SK-N-SH (cell line): ENCODE data around the gene NFATC4. TPM values are rescaled to one million over a fixed set of nuclear protein-coding genes. Genes with fewer than 3 reads are reported as not detected.

ENCODE experiments used
- CTCF ChIA-PET: fragments of 300-600, 350-600 bp; formaldehyde crosslinking; extraction: SDS; loops from one replicate; lab custom pipeline; 2021; lab: Yijun Ruan, JAX
- POLR2A ChIA-PET: fragments of 350-600 bp; sonication (Branson Sonifier 250); formaldehyde crosslinking; extraction: SDS; loops from one replicate; lab custom pipeline; 2020; ENCODE audit warnings: antibody characterized with exemption, inconsistent platforms; lab: Yijun Ruan, JAX
- DNase-seq: peaks from one replicate; pipeline ENCODE4 v3.0.0; 2012
- H2AFZ ChIP-seq: fragments of 200-600 bp; sonication (generic); 2 replicates; pipeline ENCODE4 v1.8.1; 2016; ENCODE audit warnings: antibody characterized with exemption, mild to moderate bottlenecking, low read depth
- H3F3A ChIP-seq: fragments of 200-600 bp; sonication (generic); replicated peaks from 2 replicates; pipeline ENCODE3; 2016; ENCODE audit warnings: antibody characterized with exemption, mild to moderate bottlenecking; ENCODE audit not compliant: insufficient read depth
- H3K27ac ChIP-seq, 2 experiments: fragments of 200-500 bp in 1 of 2; fragments of 200-600 bp in 1 of 2; sonication (Bioruptor generic) in 1 of 2; sonication (generic), shearing (Covaris generic) in 1 of 2; 2 replicates each; pipeline versions ENCODE4 v1.5.1 to v1.6.1; 2014 to 2016; ENCODE audit warnings: low read depth in 2 of 2, inconsistent platforms in 1 of 2, low read length in 1 of 2, mild to moderate bottlenecking in 1 of 2, mixed read lengths in 1 of 2
- H3K27me3 ChIP-seq: fragments of 200-600 bp; sonication (generic), shearing (Covaris generic); 2 replicates; pipeline ENCODE4 v1.6.1; 2016; ENCODE audit warnings: mixed run types; ENCODE audit not compliant: insufficient read depth
- H3K36me3 ChIP-seq, 2 experiments: fragments of 200-500 bp in 1 of 2; fragments of 200-600 bp in 1 of 2; sonication (Bioruptor generic) in 1 of 2; sonication (generic) in 1 of 2; replicated peaks in 1 of 2; 2 replicates each; pipeline versions ENCODE3 to v1.5.1; 2014 to 2016; ENCODE audit warnings: low read length in 1 of 2, mild to moderate bottlenecking in 1 of 2; ENCODE audit not compliant: insufficient read depth in 2 of 2, control insufficient read depth in 1 of 2
- H3K4me1 ChIP-seq, 2 experiments: fragments of 200-500 bp in 1 of 2; fragments of 200-600 bp in 1 of 2; sonication (Bioruptor generic) in 1 of 2; sonication (generic), shearing (Covaris generic) in 1 of 2; 2 replicates each; pipeline versions ENCODE4 v1.5.1 to v1.6.1; 2014 to 2016; ENCODE audit warnings: low read depth in 1 of 2, low read length in 1 of 2, mixed run types in 1 of 2; ENCODE audit not compliant: insufficient read depth in 2 of 2, control insufficient read depth in 1 of 2
- H3K4me2 ChIP-seq: fragments of 200-600 bp; sonication (generic), shearing (Covaris generic); 2 replicates; pipeline ENCODE4 v1.6.1; 2017; ENCODE audit warnings: mixed run types
- H3K4me3 ChIP-seq, 2 experiments: fragments of 200-500 bp in 1 of 2; fragments of 200-600 bp in 1 of 2; sonication (Bioruptor generic) in 1 of 2; sonication (generic), shearing (Covaris generic) in 1 of 2; 2 replicates each; pipeline versions ENCODE4 v1.5.1 to v1.8.1; 2014 to 2016; ENCODE audit warnings: low read depth in 2 of 2, inconsistent platforms in 1 of 2, low read length in 1 of 2, mild to moderate bottlenecking in 1 of 2, mixed read lengths in 1 of 2, moderate library complexity in 1 of 2
- H3K79me2 ChIP-seq: fragments of 200-600 bp; sonication (generic); 2 replicates; pipeline ENCODE4 v1.8.1; 2017; ENCODE audit warnings: mild to moderate bottlenecking; ENCODE audit not compliant: insufficient read depth
- H3K9ac ChIP-seq: fragments of 200-600 bp; sonication (generic); 2 replicates; pipeline ENCODE4 v1.6.1; 2017; ENCODE audit warnings: mixed run types
- H3K9me2 ChIP-seq: fragments of 200-600 bp; sonication (generic); 2 replicates; pipeline ENCODE4 v1.6.1; 2017; ENCODE audit warnings: mixed run types
- H3K9me3 ChIP-seq: fragments of 200-600 bp; sonication (generic); 2 replicates; pipeline ENCODE4 v1.6.1; 2017; ENCODE audit warnings: mixed run types, mild to moderate bottlenecking, moderate library complexity
- H4K20me1 ChIP-seq: fragments of 200-600 bp; sonication (generic); 2 replicates; pipeline ENCODE4 v1.6.1; 2017; ENCODE audit warnings: mild to moderate bottlenecking, mixed run types; ENCODE audit not compliant: insufficient read depth
- EP300 ChIP-seq, 2 experiments: IDR thresholded peaks; 2 replicates each; pipeline versions ENCODE4 v1.4.0 to v1.6.1; 2012; ENCODE audit warnings: borderline replicate concordance in 1 of 2, low read depth in 1 of 2, low read length in 1 of 2
- EZH2phosphoT487 ChIP-seq: fragments of 200-600 bp; sonication (generic); IDR thresholded peaks from 2 replicates; pipeline ENCODE4 v1.6.1; 2017; ENCODE audit warnings: low read depth, mixed run types, mild to moderate bottlenecking, antibody characterized with exemption, moderate library complexity, borderline replicate concordance
- FOSL2 ChIP-seq: IDR thresholded peaks from 2 replicates; pipeline ENCODE4 v1.4.0; 2012; ENCODE audit warnings: low read depth, mild to moderate bottlenecking, moderate library complexity, borderline replicate concordance
- FOXJ3 ChIP-seq: sonication (generic); formaldehyde crosslinking; IDR thresholded peaks from 2 replicates; pipeline ENCODE4 v1.5.1; 2020; ENCODE audit warnings: mild to moderate bottlenecking, missing genetic modification reagents
- FOXM1 ChIP-seq: IDR thresholded peaks from 2 replicates; pipeline ENCODE4 v1.4.0; 2012; ENCODE audit warnings: low read depth, mild to moderate bottlenecking
- GABPA ChIP-seq: IDR thresholded peaks from 2 replicates; pipeline ENCODE4 v1.4.0; 2012; ENCODE audit warnings: low read depth, mild to moderate bottlenecking
- JUND ChIP-seq: IDR thresholded peaks from 2 replicates; pipeline ENCODE4 v1.4.0; 2012
- MEF2A ChIP-seq: IDR thresholded peaks from 2 replicates; pipeline ENCODE4 v1.4.0; 2012; ENCODE audit warnings: low read depth, borderline replicate concordance
- NRF1 ChIP-seq: IDR thresholded peaks from 2 replicates; pipeline ENCODE4 v1.6.1; 2012; ENCODE audit warnings: low read depth, mild to moderate bottlenecking, low read length
- POLR2AphosphoS5 ChIP-seq: IDR thresholded peaks from 2 replicates; pipeline ENCODE4 v1.6.1; 2012; ENCODE audit warnings: low read depth, low read length
- RXRA ChIP-seq: IDR thresholded peaks from 2 replicates; pipeline ENCODE4 v1.4.0; 2012; ENCODE audit warnings: low read depth, mild to moderate bottlenecking, borderline replicate concordance
- SMC3 ChIP-seq: IDR thresholded peaks from 2 replicates; pipeline ENCODE4 v1.6.1; 2012; ENCODE audit warnings: low read depth, low read length, improper control_type of control experiment
- TAF1 ChIP-seq: IDR thresholded peaks from 2 replicates; pipeline ENCODE4 v1.6.1; 2012; ENCODE audit warnings: low read depth, mild to moderate bottlenecking, low read length, moderate library complexity, borderline replicate concordance
- TCF12 ChIP-seq: IDR thresholded peaks from 2 replicates; pipeline ENCODE4 v1.4.0; 2012
- YY1 ChIP-seq: IDR thresholded peaks from 2 replicates; pipeline ENCODE4 v1.4.0; 2012; ENCODE audit warnings: low read depth, mild to moderate bottlenecking
- WGBS: methylation state at CpG from one replicate; pipeline ENCODE4 v1.1.6; 2017; ENCODE audit warnings: low lambda C conversion rate; 5-methylcytosine and 5-hydroxymethylcytosine counted together
- polyA plus RNA-seq, 3 experiments: library from polyadenylated mRNA; depleted of rRNA; stranded (reverse); fragments of >200 nt; gene quantifications; 2 replicates each; pipeline ENCODE4 v1.2.3, GENCODE V29; 2012
- TF ChIP-seq, protein P1 (sequence below): fragments of 150-350 bp; IDR thresholded peaks from 2 replicates; pipeline ENCODE4 v1.6.1; 2016; ENCODE audit warnings: mild to moderate bottlenecking, low read depth, low read length
- TF ChIP-seq, protein P2 (sequence below): fragments of 200-600 bp; sonication (generic); IDR thresholded peaks from 2 replicates; pipeline ENCODE4 v1.6.1; 2017; ENCODE audit warnings: antibody characterized with exemption, mild to moderate bottlenecking, moderate library complexity
- TF ChIP-seq, protein P3 (sequence below): fragments of 150-350 bp; IDR thresholded peaks from 2 replicates; pipeline ENCODE4 v1.6.1; 2017; ENCODE audit warnings: antibody characterized with exemption, low read length, low read depth, borderline replicate concordance
- TF ChIP-seq, protein P4 (sequence below): IDR thresholded peaks from 2 replicates; pipeline ENCODE4 v1.6.1; 2012; ENCODE audit warnings: mild to moderate bottlenecking, low read depth, low read length, moderate library complexity

NFATC4 gene
- polyA plus RNA-seq, 1 of the 3 experiments (the other 2 are of a cell fraction), result 25.3 TPM

DNA sequence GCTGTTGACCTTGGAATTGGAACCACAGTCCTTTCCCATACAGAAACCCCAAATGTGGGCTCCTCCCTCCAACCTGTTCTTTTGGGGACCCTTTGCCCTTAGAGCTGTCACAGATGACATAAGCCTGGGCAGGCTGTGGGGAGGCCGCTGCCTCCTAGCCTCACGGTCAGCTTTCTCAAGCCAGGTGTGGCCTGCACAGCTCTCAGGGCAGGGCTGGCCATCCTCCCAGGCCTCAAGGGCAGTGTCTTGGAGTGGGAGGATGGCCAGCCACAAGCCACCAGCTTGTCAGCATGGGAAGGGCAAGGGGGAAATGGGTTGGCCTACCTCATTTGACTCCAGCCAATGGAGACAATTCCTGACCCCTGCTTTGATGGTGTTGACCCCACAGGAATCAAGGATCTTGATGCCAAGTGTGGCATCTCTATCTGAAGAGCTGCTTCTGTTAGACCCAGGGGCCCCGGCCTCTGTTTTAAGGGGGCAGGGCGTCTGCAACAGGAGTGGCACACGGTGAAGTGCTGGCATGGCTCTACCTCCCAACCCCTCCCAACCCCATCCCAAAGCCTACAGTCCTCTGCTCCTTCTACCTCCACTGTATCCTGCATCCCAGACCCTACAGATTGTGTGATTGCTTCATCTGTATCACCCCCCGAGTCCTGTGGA is 50.0 kb downstream of the NFATC4 start:
- Histone ChIP-seq H3K27me3 (0 out of 2 replicates have a peak, but pooled peaks cover 5% of the 10 kb centered on the region), H3F3A (no peaks in the 10 kb centered on the region), H3K36me3 (peaks cover 0 to 6% of the 10 kb centered on the region in 2 experiments), H3K9me2 (no peaks in the 10 kb centered on the region), H2AFZ (no peak overlapping the region), H3K4me3 (no peak overlapping the region), H3K4me1 (no peaks in the 10 kb centered on the region; a peak in 1 of 4 replicates), H3K79me2 (no peaks in the 10 kb centered on the region), H3K4me2 (no peak overlapping the region), H4K20me1 (no peaks in the 10 kb centered on the region), H3K9ac (no peak overlapping the region), H3K9me3 (no peaks in the 10 kb centered on the region), H3K27ac (no peak overlapping the region)
- POLR2A ChIA-PET, result no interaction called here
- 48% methylated on average over 3 of the region's 6 CpGs for WGBS
- TF ChIP-seq POLR2AphosphoS5 (no peak), NRF1 (no peak), YY1 (no peak), TCF12 (no peak), RXRA (no peak), TAF1 (no peak)
- TF ChIP-seq, protein P1, sequence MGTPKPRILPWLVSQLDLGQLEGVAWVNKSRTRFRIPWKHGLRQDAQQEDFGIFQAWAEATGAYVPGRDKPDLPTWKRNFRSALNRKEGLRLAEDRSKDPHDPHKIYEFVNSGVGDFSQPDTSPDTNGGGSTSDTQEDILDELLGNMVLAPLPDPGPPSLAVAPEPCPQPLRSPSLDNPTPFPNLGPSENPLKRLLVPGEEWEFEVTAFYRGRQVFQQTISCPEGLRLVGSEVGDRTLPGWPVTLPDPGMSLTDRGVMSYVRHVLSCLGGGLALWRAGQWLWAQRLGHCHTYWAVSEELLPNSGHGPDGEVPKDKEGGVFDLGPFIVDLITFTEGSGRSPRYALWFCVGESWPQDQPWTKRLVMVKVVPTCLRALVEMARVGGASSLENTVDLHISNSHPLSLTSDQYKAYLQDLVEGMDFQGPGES, result no peak
- CTCF ChIA-PET, result interaction anchor here (1.4 to 9.9 kb wide), 7 partner anchors 10 to 87 kb away, joined by 3 to 63 read pairs (median 11); partner anchors contain the start of genes CBLN3 and KHNYN
- DNase-seq, result no peak

DNA sequence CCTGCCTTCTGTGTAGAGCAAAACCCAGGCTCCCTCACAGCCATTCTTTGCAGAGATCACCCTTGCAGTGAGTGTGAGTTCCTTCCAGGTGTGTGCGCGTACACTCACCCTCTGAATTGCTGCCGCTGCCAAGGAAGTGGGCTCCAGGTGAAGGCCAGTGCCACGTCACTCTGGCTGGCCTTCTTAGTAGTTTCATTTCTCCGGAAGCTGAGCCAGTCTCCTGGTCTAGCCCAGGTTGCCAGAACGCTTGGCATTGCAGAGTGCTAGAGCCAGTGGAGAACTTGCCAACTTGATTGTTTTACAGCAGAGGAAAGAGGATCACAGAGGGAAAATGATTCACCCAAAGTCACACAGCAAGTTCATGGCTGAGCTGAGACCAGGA is 50.5 kb downstream of the NFATC4 start:
- no peaks in the 10 kb centered on the region for H4K20me1 ChIP-seq
- ChIA-PET POLR2A (interaction anchor here (1.3 to 1.5 kb wide), 2 partner anchors 12 kb away, joined by 4 to 8 read pairs; partner anchors contain the start of genes CBLN3 and KHNYN), CTCF (interaction anchor here (1.4 to 9.9 kb wide), 6 partner anchors 9 to 87 kb away, joined by 3 to 63 read pairs (median 24); partner anchors contain the start of genes CBLN3 and KHNYN)
- no peaks in the 10 kb centered on the region for H3F3A ChIP-seq
- no peak overlapping the region for H2AFZ ChIP-seq
- no peaks in the 10 kb centered on the region for H3K79me2 ChIP-seq
- 59% methylated on average over 6 of the region's 6 CpGs for WGBS
- H3K9me2 ChIP-seq, result no peaks in the 10 kb centered on the region
- H3K27me3 ChIP-seq, result 0 out of 2 replicates have a peak, but pooled peaks cover 5% of the 10 kb centered on the region
- H3K4me3 ChIP-seq, result no peak overlapping the region
- no peaks in the 10 kb centered on the region for H3K9me3 ChIP-seq
- H3K4me2 ChIP-seq, result no peak overlapping the region
- DNase-seq, result no peak
- H3K4me1 ChIP-seq, result no peaks in the 10 kb centered on the region; a peak in 1 of 4 replicates
- H3K9ac ChIP-seq, result no peak overlapping the region
- no peak overlapping the region for H3K27ac ChIP-seq
- peaks cover 0 to 4% of the 10 kb centered on the region in 2 experiments for H3K36me3 ChIP-seq
- TF ChIP-seq, protein P2, sequence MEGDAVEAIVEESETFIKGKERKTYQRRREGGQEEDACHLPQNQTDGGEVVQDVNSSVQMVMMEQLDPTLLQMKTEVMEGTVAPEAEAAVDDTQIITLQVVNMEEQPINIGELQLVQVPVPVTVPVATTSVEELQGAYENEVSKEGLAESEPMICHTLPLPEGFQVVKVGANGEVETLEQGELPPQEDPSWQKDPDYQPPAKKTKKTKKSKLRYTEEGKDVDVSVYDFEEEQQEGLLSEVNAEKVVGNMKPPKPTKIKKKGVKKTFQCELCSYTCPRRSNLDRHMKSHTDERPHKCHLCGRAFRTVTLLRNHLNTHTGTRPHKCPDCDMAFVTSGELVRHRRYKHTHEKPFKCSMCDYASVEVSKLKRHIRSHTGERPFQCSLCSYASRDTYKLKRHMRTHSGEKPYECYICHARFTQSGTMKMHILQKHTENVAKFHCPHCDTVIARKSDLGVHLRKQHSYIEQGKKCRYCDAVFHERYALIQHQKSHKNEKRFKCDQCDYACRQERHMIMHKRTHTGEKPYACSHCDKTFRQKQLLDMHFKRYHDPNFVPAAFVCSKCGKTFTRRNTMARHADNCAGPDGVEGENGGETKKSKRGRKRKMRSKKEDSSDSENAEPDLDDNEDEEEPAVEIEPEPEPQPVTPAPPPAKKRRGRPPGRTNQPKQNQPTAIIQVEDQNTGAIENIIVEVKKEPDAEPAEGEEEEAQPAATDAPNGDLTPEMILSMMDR, result no peak
- TF ChIP-seq TCF12, result no peak
- TF ChIP-seq FOSL2, result no peak
- no peak for TF ChIP-seq MEF2A
- TF ChIP-seq EP300 (IDR thresholded peaks at IDR 0.05; ENCODE audit: borderline replicate concordance in 1 of 2, low read depth in 1 of 2, low read length in 1 of 2), result no peak
- no peak for TF ChIP-seq SMC3
- TF ChIP-seq JUND, result no peak
- no peak for TF ChIP-seq POLR2AphosphoS5
- TF ChIP-seq GABPA, result no peak
- TF ChIP-seq, protein P3, sequence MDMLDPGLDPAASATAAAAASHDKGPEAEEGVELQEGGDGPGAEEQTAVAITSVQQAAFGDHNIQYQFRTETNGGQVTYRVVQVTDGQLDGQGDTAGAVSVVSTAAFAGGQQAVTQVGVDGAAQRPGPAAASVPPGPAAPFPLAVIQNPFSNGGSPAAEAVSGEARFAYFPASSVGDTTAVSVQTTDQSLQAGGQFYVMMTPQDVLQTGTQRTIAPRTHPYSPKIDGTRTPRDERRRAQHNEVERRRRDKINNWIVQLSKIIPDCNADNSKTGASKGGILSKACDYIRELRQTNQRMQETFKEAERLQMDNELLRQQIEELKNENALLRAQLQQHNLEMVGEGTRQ, result no peak
- TF ChIP-seq FOXM1, result no peak
- TF ChIP-seq, protein P4, sequence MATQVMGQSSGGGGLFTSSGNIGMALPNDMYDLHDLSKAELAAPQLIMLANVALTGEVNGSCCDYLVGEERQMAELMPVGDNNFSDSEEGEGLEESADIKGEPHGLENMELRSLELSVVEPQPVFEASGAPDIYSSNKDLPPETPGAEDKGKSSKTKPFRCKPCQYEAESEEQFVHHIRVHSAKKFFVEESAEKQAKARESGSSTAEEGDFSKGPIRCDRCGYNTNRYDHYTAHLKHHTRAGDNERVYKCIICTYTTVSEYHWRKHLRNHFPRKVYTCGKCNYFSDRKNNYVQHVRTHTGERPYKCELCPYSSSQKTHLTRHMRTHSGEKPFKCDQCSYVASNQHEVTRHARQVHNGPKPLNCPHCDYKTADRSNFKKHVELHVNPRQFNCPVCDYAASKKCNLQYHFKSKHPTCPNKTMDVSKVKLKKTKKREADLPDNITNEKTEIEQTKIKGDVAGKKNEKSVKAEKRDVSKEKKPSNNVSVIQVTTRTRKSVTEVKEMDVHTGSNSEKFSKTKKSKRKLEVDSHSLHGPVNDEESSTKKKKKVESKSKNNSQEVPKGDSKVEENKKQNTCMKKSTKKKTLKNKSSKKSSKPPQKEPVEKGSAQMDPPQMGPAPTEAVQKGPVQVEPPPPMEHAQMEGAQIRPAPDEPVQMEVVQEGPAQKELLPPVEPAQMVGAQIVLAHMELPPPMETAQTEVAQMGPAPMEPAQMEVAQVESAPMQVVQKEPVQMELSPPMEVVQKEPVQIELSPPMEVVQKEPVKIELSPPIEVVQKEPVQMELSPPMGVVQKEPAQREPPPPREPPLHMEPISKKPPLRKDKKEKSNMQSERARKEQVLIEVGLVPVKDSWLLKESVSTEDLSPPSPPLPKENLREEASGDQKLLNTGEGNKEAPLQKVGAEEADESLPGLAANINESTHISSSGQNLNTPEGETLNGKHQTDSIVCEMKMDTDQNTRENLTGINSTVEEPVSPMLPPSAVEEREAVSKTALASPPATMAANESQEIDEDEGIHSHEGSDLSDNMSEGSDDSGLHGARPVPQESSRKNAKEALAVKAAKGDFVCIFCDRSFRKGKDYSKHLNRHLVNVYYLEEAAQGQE, result no peak
- TF ChIP-seq FOXJ3, result no peak
- no peak for TF ChIP-seq EZH2phosphoT487
